OCI-LY1 (cell line): ENCODE data around the gene UGCG.

Experiments
- H2AFZ ChIP-seq: fragments of 200-600 bp; sonication (generic), shearing (Covaris generic); 2 replicates; pipeline ENCODE4 v1.6.0; 2014; ENCODE audit warnings: antibody characterized with exemption, mild to moderate bottlenecking, low read length
- H3F3A ChIP-seq: fragments of 200-600 bp; sonication (generic), shearing (Covaris generic); 2 replicates; pipeline ENCODE4 v1.6.0; 2014; ENCODE audit warnings: mild to moderate bottlenecking, antibody characterized with exemption, low read length, moderate library complexity; ENCODE audit not compliant: insufficient read depth
- H3K27ac ChIP-seq: fragments of 200-600 bp; sonication (generic); 2 replicates; pipeline ENCODE4 v1.5.1; 2014; ENCODE audit warnings: low read length, mixed run types, mild to moderate bottlenecking, low read depth; ENCODE audit not compliant: poor library complexity, severe bottlenecking
- H3K27me3 ChIP-seq: fragments of 200-600 bp; sonication (generic); 2 replicates; pipeline ENCODE4 v1.6.0; 2014; ENCODE audit warnings: antibody characterized with exemption, mild to moderate bottlenecking, low read length, moderate library complexity; ENCODE audit not compliant: insufficient read depth
- H3K36me3 ChIP-seq: fragments of 200-600 bp; sonication (generic); 2 replicates; pipeline ENCODE4 v1.6.1; 2014; ENCODE audit warnings: mild to moderate bottlenecking, antibody characterized with exemption, low read length, moderate library complexity, mixed read lengths; ENCODE audit not compliant: insufficient read depth
- H3K4me1 ChIP-seq: fragments of 200-600 bp; sonication (generic); 2 replicates; pipeline ENCODE4 v1.5.1; 2014; ENCODE audit warnings: mild to moderate bottlenecking, low read length, moderate library complexity; ENCODE audit not compliant: insufficient read depth, severe bottlenecking
- H3K4me2 ChIP-seq: fragments of 200-600 bp; sonication (generic), shearing (Covaris generic); 2 replicates; pipeline ENCODE4 v1.6.1; 2014; ENCODE audit warnings: low read length
- H3K4me3 ChIP-seq: fragments of 200-600 bp; sonication (generic); 2 replicates; pipeline ENCODE4 v1.5.1; 2014; ENCODE audit warnings: low read length, low read depth, mild to moderate bottlenecking, mixed read lengths; ENCODE audit not compliant: poor library complexity, severe bottlenecking
- H3K79me2 ChIP-seq: fragments of 200-600 bp; shearing (Covaris generic); 2 replicates; pipeline ENCODE4 v1.6.1; 2016; ENCODE audit warnings: mixed run types, low read length, mixed read lengths; ENCODE audit not compliant: insufficient read depth
- H3K9ac ChIP-seq: fragments of 200-600 bp; sonication (generic), shearing (Covaris generic); 2 replicates; pipeline ENCODE4 v1.6.1; 2014; ENCODE audit warnings: mild to moderate bottlenecking, low read length, mixed read lengths
- H3K9me2 ChIP-seq: fragments of 200-600 bp; sonication (generic), shearing (Covaris generic); 2 replicates; pipeline ENCODE4 v1.6.1; 2014; ENCODE audit warnings: low read depth, mild to moderate bottlenecking, low read length, mixed read lengths
- H3K9me3 ChIP-seq: fragments of 200-600 bp; shearing (Covaris generic); 2 replicates; pipeline ENCODE4 v1.6.1; 2014; ENCODE audit warnings: low read length, mixed read lengths
- H4K20me1 ChIP-seq: fragments of 200-600 bp; sonication (generic), shearing (Covaris generic); 2 replicates; pipeline ENCODE4 v1.6.0; 2016; ENCODE audit warnings: mild to moderate bottlenecking, low read length; ENCODE audit not compliant: insufficient read depth
- EZH2 ChIP-seq: fragments of 200-600 bp; sonication (generic), shearing (Covaris generic); IDR thresholded peaks from 2 replicates; pipeline ENCODE4 v1.8.0; 2017; ENCODE audit warnings: borderline replicate concordance, mixed run types, mild to moderate bottlenecking, antibody characterized with exemption, low read length, moderate library complexity, mixed read lengths
- TF ChIP-seq, protein P1 (sequence below): fragments of 200-600 bp; sonication (generic), shearing (Covaris generic); IDR thresholded peaks from 2 replicates; pipeline ENCODE4 v1.5.1; 2017; ENCODE audit warnings: mild to moderate bottlenecking, antibody characterized with exemption, low read length, moderate library complexity, mixed read lengths

The UGCG gene

DNA sequence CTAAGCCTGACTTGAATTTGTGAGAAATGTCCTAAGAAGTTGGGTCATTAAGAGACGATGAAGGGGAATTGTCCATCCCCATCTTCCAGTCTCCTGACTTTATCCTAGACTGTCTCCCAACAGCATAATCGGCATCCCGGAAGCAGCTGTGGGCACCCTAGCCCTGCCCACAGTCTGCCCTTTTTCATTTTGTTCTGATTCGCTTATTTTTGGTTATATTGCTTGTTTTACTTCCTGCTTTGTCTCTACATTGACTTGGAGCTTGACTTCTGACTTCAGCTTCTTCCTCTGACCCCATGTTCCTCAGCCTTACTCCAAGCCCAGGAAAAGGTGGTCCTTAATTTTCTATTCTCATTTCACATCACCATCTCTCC, 41.8 kb downstream of the UGCG start:
- Histone ChIP-seq H4K20me1 (no peaks in the 10 kb centered on the region), H3K79me2 (no peaks in the 10 kb centered on the region), H3F3A (no peaks in the 10 kb centered on the region), H3K27me3 (no peaks in the 10 kb centered on the region), H3K4me3 (no peak overlapping the region), H3K4me1 (peaks cover 14% of the 10 kb centered on the region), H2AFZ (no peak overlapping the region), H3K9me2 (no peaks in the 10 kb centered on the region), H3K27ac (peak overlapping the region; percentile 11), H3K9ac (no peak overlapping the region), H3K9me3 (no peaks in the 10 kb centered on the region), H3K36me3 (peaks cover 26% of the 10 kb centered on the region), H3K4me2 (peak overlapping the region; percentile 30; the same call in 1 of the 2 replicates)
- TF ChIP-seq, protein P1, sequence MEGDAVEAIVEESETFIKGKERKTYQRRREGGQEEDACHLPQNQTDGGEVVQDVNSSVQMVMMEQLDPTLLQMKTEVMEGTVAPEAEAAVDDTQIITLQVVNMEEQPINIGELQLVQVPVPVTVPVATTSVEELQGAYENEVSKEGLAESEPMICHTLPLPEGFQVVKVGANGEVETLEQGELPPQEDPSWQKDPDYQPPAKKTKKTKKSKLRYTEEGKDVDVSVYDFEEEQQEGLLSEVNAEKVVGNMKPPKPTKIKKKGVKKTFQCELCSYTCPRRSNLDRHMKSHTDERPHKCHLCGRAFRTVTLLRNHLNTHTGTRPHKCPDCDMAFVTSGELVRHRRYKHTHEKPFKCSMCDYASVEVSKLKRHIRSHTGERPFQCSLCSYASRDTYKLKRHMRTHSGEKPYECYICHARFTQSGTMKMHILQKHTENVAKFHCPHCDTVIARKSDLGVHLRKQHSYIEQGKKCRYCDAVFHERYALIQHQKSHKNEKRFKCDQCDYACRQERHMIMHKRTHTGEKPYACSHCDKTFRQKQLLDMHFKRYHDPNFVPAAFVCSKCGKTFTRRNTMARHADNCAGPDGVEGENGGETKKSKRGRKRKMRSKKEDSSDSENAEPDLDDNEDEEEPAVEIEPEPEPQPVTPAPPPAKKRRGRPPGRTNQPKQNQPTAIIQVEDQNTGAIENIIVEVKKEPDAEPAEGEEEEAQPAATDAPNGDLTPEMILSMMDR = no peak
- TF ChIP-seq EZH2 = no peak

GRCh38 chr9:111939322-111939721, 42.7 kb downstream of the UGCG start:
- Histone ChIP-seq H3K27ac (no peak overlapping the region), H3K36me3 (peaks cover 17% of the 10 kb centered on the region), H3K4me1 (peaks cover 14% of the 10 kb centered on the region), H4K20me1 (no peaks in the 10 kb centered on the region), H3K4me3 (no peak overlapping the region), H3K79me2 (no peaks in the 10 kb centered on the region), H3K9me3 (no peaks in the 10 kb centered on the region), H3K9me2 (no peaks in the 10 kb centered on the region), H3F3A (no peaks in the 10 kb centered on the region), H3K4me2 (no peak overlapping the region), H3K27me3 (no peaks in the 10 kb centered on the region), H2AFZ (no peak overlapping the region), H3K9ac (no peak overlapping the region)
- no peak for TF ChIP-seq EZH2
- TF ChIP-seq, protein P1 = no peak

DNA sequence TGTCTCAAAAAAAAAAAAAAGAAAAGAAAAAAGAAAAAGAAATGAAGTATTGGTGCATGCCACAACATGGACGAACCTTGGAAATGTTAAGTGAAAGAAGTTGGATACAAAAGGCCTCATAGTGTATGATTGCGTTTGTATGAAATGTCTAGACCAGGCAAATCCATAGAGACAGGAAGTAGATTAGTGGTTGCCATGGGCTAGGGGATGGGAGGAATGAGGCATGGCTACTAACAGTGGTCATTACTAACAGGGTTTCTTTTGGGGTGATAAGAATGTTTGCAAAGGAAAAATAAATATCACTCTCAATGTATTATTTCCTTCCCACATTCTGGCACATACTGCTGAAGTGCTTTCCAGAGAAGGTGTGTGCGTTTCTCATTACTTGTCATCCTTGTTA, 44.1 kb downstream of the UGCG start:
- Histone ChIP-seq H3K4me3 (no peak overlapping the region), H4K20me1 (no peaks in the 10 kb centered on the region), H3K36me3 (peaks cover 6% of the 10 kb centered on the region; the same call in 1 of the 2 replicates), H3K27me3 (no peaks in the 10 kb centered on the region), H3K4me1 (peaks cover 14% of the 10 kb centered on the region), H3K9me2 (no peaks in the 10 kb centered on the region), H3K4me2 (no peak overlapping the region), H3K79me2 (no peaks in the 10 kb centered on the region), H3K9me3 (no peaks in the 10 kb centered on the region), H3F3A (no peaks in the 10 kb centered on the region), H2AFZ (no peak overlapping the region), H3K9ac (no peak overlapping the region), H3K27ac (no peak overlapping the region)
- TF ChIP-seq, protein P1 = no peak
- TF ChIP-seq EZH2 = no peak
